Memory B cell (primary cell): Measurements from ENCODE around the gene GNG2.

Experiments
- ATAC-seq: fragments of 150-1000 bp; cut with Tn5 transposase; 2 replicates; pipeline ENCODE4 v1.10.0; 2021; ENCODE audit warnings: low read depth, mild to moderate bottlenecking, moderate library complexity
- DNase-seq, 2 donors: peaks; one replicate each; pipeline ENCODE4 v3.0.0; 2022; ENCODE audit warnings: low spot score in 2 of 2
- H3K27ac Mint-ChIP-seq: one replicate; pipeline ENCODE4 v1.8.0; 2022; ENCODE audit warnings: mild to moderate bottlenecking, moderate library complexity, mixed read lengths
- H3K27me3 Mint-ChIP-seq: one replicate; pipeline ENCODE4 v1.8.0; 2022; ENCODE audit warnings: mixed read lengths
- H3K36me3 Mint-ChIP-seq: one replicate; pipeline ENCODE4 v1.8.0; 2022; ENCODE audit warnings: mild to moderate bottlenecking, mixed read lengths
- H3K4me1 Mint-ChIP-seq: one replicate; pipeline ENCODE4 v1.8.0; 2022; ENCODE audit warnings: mixed read lengths
- H3K4me3 Mint-ChIP-seq: one replicate; pipeline ENCODE4 v1.8.0; 2022; ENCODE audit warnings: mild to moderate bottlenecking, moderate library complexity, mixed read lengths
- H3K9me3 Mint-ChIP-seq: one replicate; pipeline ENCODE4 v1.8.0; 2022; ENCODE audit warnings: mixed read lengths

GNG2 gene

DNA sequence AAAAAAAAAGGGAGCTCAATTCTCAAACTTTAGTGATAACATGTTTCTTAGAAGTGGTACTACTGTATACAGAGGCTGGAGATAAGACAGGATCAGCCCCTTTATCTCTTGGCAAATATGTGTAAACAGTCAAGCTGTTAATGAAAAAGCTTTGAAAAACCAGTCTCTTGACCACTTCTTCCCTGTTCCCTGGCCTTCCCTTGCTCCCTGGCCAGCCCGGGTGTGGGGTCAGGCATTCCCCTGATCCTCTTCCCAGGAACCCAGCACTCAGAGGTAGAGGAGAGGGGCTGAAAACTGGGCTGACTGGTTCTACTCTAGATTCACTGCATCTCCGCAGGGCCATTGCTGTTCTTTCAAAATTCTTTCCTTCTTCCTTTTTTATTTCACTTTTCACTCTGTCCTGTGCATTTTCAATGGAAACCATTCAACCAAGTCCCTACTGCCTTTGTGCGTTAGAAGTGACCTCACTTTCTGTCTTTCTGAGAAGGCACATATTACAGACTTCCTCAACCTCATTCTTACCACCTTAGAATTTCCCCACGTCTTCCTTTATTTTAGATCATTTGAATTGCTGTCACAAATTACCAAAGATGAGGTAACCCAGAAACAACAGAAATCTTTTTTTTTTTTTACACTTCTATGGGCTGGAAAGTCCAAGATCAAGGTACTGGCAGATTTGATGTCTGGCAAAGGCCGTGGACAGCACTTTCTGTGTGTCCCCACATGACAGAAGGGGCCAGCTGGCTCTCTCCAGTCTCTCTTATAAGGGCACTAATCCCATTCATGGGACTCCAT is 5.7 kb downstream of the GNG2 start:
- no peaks in the 10 kb centered on the region for H3K36me3 Mint-ChIP-seq
- H3K27me3 Mint-ChIP-seq, result no peaks in the 10 kb centered on the region
- H3K4me1 Mint-ChIP-seq, result peaks cover 30% of the 10 kb centered on the region
- H3K27ac Mint-ChIP-seq, result no peak overlapping the region
- ATAC-seq, result peak; percentile 85
- H3K9me3 Mint-ChIP-seq, result no peaks in the 10 kb centered on the region
- H3K4me3 Mint-ChIP-seq, result no peak overlapping the region
- peak in 1 of 2 donors; percentile 41 for DNase-seq

DNA sequence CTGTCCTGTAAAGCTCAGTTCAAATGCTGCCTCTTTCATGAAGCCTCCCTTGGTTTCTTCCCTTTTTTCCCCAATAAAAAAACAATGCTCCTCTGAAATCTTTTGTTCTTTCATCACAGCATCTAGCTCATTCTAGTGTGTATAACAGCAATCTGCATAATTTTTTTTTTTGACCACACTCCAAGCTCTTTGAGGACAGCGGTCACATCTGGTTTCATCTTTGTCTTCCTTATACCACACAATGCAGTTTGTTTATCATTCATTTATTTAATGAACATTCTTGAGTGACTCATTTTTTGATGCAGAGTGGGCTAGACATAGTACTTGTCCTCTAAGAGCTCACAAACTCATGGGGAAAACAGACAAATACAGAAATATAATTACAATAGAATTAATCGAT is 7.3 kb downstream of the GNG2 start:
- DNase-seq, result no peak
- H3K27me3 Mint-ChIP-seq, result no peaks in the 10 kb centered on the region
- no peaks in the 10 kb centered on the region for H3K9me3 Mint-ChIP-seq
- H3K4me1 Mint-ChIP-seq, result peaks cover 30% of the 10 kb centered on the region
- H3K4me3 Mint-ChIP-seq, result no peak overlapping the region
- no peak overlapping the region for H3K27ac Mint-ChIP-seq
- peaks cover 4% of the 10 kb centered on the region for H3K36me3 Mint-ChIP-seq
- ATAC-seq, result no peak

DNA sequence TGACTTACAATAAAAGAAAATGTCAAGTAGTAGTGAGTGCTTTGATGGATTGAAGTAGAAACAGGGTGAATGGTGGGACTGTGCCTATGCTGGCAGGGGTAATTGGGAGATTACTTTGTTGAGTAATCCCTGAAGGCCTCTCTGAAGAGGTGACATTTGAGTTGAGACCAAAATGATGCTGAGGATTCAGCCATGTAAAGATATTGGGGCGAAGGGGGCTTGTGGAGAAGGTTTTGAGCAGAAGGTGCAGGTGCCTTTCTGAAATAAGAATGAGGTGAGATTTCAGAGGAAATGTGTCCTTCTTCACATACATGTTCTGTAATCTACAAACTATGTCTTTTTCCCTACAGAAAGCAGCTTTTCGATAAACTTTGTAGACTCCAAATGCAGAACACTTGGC is 8.0 kb downstream of the GNG2 start:
- DNase-seq (no peak), ATAC-seq (no peak)
- Mint-ChIP-seq H3K4me1 (peaks cover 29% of the 10 kb centered on the region), H3K4me3 (no peak overlapping the region), H3K9me3 (no peaks in the 10 kb centered on the region), H3K27me3 (no peaks in the 10 kb centered on the region), H3K36me3 (peaks cover 7% of the 10 kb centered on the region), H3K27ac (no peak overlapping the region)

DNA sequence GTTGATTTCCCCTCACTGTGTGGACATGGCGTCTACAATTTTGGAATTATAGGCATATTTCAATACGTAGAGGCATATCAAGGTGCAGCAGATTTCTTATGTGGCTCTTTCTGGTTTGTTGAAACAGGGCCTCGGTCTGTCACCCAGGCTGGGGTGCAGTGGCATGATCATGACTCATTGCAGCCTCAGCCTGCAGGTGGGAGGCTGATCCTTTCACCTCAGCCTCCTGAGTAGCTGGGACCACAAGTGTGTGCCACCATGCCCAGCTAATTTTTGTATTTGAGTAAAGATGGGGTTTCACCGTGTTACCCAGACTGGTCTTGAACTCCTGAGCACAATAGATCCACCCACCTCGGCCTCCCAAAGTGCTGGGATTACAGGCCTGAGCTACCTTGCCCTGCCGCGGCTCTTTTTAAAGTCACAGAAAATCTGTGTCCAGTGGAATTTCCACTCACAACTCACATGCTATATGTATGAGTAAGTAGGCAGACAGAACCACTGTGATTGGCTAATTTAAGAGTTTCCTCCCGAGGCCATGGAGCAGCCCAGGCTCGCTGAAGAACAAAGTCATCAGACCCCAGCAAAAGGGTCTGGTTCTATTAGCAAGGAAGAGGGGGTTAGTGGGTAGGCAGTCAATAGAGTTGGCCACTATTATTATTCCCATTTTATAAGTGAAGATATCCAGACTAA is 9.1 kb downstream of the GNG2 start:
- no peak for DNase-seq
- Mint-ChIP-seq H3K27me3 (no peaks in the 10 kb centered on the region), H3K4me3 (no peak overlapping the region), H3K36me3 (peaks cover 9% of the 10 kb centered on the region), H3K27ac (peak overlapping the region; percentile 45), H3K4me1 (peaks cover 29% of the 10 kb centered on the region), H3K9me3 (no peaks in the 10 kb centered on the region)
- ATAC-seq, result no peak

DNA sequence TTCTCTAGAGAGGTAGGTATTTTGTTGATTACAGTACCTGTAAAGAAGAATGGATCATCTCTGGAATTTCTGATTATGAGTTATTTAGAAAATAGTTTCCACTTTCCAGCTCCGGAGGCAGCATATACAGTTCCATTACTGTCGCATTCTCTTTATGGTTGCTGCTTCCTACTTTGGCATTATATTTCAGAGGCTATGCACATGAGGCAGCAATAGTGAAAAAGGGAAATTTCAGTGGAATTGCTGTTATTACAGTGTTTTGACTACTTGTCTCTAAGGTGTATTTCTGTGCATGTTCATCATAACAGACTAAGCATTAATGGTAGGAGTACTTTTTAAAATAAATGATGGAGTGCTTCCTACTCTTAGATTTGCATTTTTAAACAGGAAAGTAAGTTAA is 10.2 kb downstream of the GNG2 start:
- H3K4me3 Mint-ChIP-seq, result no peak overlapping the region
- peaks cover 9% of the 10 kb centered on the region for H3K36me3 Mint-ChIP-seq
- DNase-seq (no peak), ATAC-seq (peak; percentile 8)
- peaks cover 29% of the 10 kb centered on the region for H3K4me1 Mint-ChIP-seq
- H3K27me3 Mint-ChIP-seq, result no peaks in the 10 kb centered on the region
- H3K27ac Mint-ChIP-seq, result peak overlapping the region; percentile 62
- H3K9me3 Mint-ChIP-seq, result no peaks in the 10 kb centered on the region

DNA sequence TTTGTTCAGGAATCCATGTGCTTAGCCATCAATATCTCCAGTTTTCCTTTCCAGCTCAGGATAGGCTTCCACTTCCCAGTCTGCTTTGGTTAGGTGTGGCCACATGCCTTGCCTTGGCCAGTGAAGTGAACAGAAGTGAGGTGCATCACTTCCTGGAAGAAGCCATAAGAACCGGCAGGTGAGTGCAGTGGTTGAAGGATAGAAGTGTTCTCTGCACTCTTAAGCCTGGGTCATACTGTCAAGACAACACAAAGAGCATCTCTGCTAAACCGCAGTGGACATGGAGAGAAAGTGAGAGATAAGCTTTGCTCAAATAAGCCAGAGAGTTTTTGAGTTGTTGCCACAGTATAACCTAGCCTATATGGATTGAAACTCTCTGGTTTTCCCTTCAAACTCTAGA is 11.4 kb downstream of the GNG2 start:
- DNase-seq, result no peak
- H3K27ac Mint-ChIP-seq, result peak overlapping the region; percentile 88
- no peaks in the 10 kb centered on the region for H3K9me3 Mint-ChIP-seq
- peaks cover 9% of the 10 kb centered on the region for H3K36me3 Mint-ChIP-seq
- peak overlapping the region; percentile 11 for H3K4me3 Mint-ChIP-seq
- H3K27me3 Mint-ChIP-seq, result no peaks in the 10 kb centered on the region
- ATAC-seq, result no peak
- peaks cover 29% of the 10 kb centered on the region for H3K4me1 Mint-ChIP-seq

DNA sequence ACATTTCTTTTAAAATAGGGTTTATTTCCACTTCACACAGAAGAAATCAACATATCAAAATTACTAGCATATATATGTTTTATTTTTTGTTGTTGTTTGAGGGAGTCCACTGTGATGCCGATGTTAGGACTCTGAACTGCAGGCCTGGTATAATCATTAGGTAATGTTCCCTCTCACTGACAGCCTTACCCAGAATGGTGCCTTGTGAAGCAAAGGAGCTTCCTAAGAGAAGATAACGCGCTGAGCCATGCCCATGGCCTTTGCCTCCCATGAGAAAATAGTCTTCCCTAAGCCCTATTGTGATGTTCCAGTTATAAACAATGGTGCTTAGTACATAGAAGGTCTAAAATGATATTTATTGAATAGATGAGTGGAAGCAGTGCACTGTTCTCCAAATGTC is 12.0 kb downstream of the GNG2 start:
- peaks cover 29% of the 10 kb centered on the region for H3K4me1 Mint-ChIP-seq
- H3K27ac Mint-ChIP-seq, result peak overlapping the region; percentile 88
- DNase-seq (no peak), ATAC-seq (no peak)
- H3K4me3 Mint-ChIP-seq, result no peak overlapping the region
- H3K36me3 Mint-ChIP-seq, result peaks cover 9% of the 10 kb centered on the region
- H3K9me3 Mint-ChIP-seq, result no peaks in the 10 kb centered on the region
- H3K27me3 Mint-ChIP-seq, result no peaks in the 10 kb centered on the region

DNA sequence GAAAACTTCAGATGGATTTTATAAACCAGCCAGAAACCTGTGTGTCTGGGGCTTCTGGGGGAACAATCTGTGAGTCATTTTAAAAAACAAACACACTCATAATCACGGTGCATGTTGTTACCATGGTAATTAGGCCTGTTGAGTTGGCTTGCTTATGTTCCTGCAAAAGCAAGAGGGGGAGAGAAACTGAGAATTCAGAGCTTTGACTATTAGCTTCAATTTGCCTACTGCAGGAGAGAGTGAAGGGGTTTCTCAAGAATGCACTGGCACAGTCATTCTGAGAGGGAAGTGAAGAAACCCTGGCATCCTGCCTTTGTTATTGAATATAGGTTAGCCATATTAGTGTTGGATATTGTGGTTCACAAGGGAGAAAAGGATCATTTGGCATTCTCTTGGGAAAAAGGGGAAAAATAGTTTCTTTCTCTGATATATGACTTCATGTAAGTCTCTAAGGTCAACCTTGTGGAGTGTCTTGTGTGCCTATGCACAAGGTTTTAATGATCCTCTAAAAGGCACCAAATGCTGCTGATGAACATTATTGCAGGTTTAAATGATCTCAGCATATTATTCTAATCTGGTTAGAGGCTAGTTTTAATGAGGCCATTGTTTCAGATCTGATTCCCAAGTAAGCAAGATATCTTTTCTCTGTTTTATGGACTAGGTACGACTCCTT is 12.9 kb downstream of the GNG2 start:
- ATAC-seq (peak; percentile 77), DNase-seq (peak in 1 of 2 donors; percentile 34)
- Mint-ChIP-seq H3K27ac (peak overlapping the region; percentile 88), H3K9me3 (no peaks in the 10 kb centered on the region), H3K36me3 (peaks cover 12% of the 10 kb centered on the region), H3K27me3 (no peaks in the 10 kb centered on the region), H3K4me3 (no peak overlapping the region), H3K4me1 (peaks cover 31% of the 10 kb centered on the region)

DNA sequence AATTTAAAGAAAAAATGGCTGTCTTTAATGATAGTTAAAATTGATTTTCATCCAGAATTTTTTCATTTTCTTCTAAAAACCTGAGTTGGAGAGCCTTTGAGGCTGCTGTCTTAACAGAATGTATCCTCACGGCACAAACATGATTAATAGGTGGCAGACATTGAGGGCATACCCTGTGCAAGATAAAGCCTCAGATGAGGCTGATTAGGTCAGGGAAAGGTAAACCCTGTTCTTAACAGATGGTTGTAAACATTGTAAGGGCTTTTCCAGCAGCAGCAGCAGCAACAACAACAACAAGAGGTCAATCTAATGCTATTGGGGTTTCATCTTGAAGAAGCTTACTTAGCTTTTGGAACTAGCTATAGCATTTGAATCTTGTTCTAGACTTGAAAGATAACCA is 17.4 kb downstream of the GNG2 start:
- Mint-ChIP-seq H3K27me3 (no peaks in the 10 kb centered on the region), H3K9me3 (no peaks in the 10 kb centered on the region), H3K36me3 (peaks cover 10% of the 10 kb centered on the region), H3K4me3 (no peak overlapping the region), H3K27ac (peak overlapping the region; percentile 72), H3K4me1 (peaks cover 30% of the 10 kb centered on the region)
- no peak for ATAC-seq
- no peak for DNase-seq

DNA sequence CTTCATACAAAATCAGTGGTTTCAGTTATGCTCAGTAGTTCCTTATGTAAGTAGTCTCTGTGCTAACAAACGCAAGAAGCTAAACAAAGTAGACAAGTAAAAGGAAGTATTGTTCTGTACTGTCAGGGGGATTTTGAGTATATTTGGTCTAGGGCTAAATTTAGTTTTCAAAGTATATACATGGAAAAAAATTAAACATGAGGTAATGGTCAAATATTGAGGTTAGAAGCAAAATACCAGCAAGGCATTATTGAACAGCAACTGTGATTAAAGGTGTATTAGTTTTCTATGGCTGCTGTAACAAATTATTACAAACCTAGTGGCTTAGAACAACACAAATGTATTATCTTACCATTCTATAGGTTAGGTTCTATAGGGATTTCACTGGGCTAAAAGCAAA is 18.8 kb downstream of the GNG2 start:
- peaks cover 25% of the 10 kb centered on the region for H3K4me1 Mint-ChIP-seq
- H3K27ac Mint-ChIP-seq, result peak overlapping the region; percentile 72
- DNase-seq, result no peak
- no peak overlapping the region for H3K4me3 Mint-ChIP-seq
- H3K36me3 Mint-ChIP-seq, result peaks cover 5% of the 10 kb centered on the region
- no peaks in the 10 kb centered on the region for H3K27me3 Mint-ChIP-seq
- H3K9me3 Mint-ChIP-seq, result no peaks in the 10 kb centered on the region
- ATAC-seq, result peak; percentile 83

DNA sequence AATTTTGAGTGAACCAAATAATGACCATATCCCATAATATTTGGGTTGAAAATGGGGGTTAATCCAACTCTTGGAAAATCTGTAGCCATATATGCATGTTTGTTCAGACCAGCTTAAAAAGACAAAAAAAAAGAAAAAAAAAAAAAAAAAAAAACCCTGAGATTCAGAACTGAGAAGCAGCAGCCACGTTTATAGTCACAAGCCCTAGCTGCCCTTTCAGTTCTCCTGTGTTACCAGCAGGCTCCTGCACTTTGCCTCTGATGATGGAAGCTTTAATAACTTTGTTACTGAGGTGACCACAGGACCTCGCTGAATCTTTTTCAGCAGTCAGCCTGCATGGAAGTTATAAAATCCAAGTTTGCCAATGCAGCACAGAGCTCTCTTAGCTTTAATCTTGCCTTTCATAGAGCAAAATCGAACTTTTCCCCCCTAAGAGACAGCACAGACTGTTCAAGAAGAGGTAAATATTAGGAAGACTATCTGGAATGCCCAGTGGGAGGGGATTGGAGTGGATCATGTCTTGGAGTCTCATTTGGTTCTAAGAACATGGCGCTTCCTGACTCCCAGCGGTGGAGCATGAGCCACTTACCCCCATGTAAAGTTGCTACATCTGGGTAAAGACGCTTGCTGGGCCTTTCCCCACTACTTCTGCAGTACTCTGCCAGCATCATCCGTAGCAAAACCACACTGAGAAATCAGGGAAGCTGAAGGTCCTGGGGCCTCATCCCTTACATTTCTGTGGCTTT is 20.6 kb downstream of the GNG2 start:
- H3K9me3 Mint-ChIP-seq, result no peaks in the 10 kb centered on the region
- no peak overlapping the region for H3K4me3 Mint-ChIP-seq
- H3K36me3 Mint-ChIP-seq, result peaks cover 8% of the 10 kb centered on the region
- ATAC-seq (peak; percentile 36), DNase-seq (no peak)
- no peaks in the 10 kb centered on the region for H3K27me3 Mint-ChIP-seq
- H3K4me1 Mint-ChIP-seq, result peaks cover 29% of the 10 kb centered on the region
- H3K27ac Mint-ChIP-seq, result peak overlapping the region; percentile 79

DNA sequence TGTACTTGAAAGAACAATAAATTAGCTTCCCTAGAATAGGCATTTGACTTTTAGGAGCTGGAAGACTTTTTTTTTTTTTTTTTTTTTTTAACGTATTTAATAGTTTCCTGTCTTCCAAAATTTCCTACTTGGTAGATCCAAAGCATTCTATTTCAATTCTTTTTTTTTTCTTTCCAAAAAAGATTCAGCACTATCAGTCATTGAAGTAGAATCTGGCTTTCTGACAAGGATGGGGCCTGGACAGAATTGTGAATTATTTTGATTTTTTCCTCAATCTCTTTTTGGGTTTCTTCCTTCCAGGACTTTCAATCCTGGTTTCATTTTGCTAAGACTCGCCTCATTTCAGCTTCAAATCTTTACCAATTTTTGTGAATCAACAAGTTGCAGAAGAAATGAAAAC is 21.2 kb downstream of the GNG2 start:
- Mint-ChIP-seq H3K27me3 (no peaks in the 10 kb centered on the region), H3K4me1 (peaks cover 29% of the 10 kb centered on the region), H3K27ac (no peak overlapping the region), H3K36me3 (peaks cover 8% of the 10 kb centered on the region), H3K9me3 (no peaks in the 10 kb centered on the region), H3K4me3 (no peak overlapping the region)
- DNase-seq, result no peak
- no peak for ATAC-seq

DNA sequence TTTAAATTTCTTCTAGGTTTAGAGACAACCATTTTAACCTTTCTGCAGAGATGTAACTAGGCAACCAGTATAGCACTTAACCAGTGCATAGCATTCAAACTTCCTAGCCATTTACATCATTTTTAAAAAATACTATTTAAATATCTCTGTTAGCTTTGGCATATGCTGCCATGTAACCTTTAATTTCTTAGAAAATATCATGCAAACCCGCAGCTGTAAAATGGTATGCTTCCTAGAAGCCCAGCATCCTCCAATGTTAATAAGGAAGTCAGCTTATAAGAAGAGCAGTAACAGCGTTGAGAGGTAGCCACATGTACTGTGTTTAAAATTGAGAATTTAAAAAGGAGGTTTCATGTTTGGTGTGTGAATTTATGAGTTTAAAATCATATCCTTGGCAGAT is 22.8 kb downstream of the GNG2 start:
- Mint-ChIP-seq H3K4me3 (no peak overlapping the region), H3K4me1 (peaks cover 28% of the 10 kb centered on the region), H3K27me3 (no peaks in the 10 kb centered on the region), H3K36me3 (peaks cover 9% of the 10 kb centered on the region), H3K27ac (peak overlapping the region; percentile 24), H3K9me3 (no peaks in the 10 kb centered on the region)
- ATAC-seq (no peak), DNase-seq (no peak)
